GM04503 (cell line): ENCODE results near the gene TSPAN11.

Source experiments
- DNase-seq: peaks from one replicate; pipeline ENCODE4 v3.0.0-alpha.2; 2012; ENCODE audit warnings: low read depth

The TSPAN11 gene

GRCh38 chr12:30911207-30911606 is 15.3 kb upstream of the TSPAN11 start:
- no peak for DNase-seq

- DNase-seq, result no peak
Observed at GRCh38 chr12:30913323-30913722, 13.2 kb upstream of the TSPAN11 start.

GRCh38 chr12:30914986-30915591 is 11.5 kb upstream of the TSPAN11 start:
- no peak for DNase-seq

DNA sequence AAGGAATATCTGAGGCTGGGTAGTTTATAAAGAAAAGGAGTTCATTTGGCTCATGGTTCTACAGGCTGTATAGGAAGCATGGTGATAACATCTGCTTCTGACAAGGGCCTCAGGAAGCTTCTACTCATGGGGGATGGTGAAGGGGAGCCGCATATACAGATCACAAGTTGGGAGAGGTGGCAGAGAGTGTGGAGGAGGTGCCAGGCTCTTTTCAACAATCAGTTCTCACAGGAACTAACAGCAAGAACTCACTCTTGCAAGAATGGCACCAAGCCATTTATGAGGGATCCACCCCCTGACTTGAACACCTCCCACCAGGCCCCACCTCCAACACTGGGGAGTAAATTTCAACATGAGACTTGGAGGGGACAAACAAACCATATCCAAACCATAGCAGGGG is 3.5 kb upstream of the TSPAN11 start:
- no peak for DNase-seq

DNA sequence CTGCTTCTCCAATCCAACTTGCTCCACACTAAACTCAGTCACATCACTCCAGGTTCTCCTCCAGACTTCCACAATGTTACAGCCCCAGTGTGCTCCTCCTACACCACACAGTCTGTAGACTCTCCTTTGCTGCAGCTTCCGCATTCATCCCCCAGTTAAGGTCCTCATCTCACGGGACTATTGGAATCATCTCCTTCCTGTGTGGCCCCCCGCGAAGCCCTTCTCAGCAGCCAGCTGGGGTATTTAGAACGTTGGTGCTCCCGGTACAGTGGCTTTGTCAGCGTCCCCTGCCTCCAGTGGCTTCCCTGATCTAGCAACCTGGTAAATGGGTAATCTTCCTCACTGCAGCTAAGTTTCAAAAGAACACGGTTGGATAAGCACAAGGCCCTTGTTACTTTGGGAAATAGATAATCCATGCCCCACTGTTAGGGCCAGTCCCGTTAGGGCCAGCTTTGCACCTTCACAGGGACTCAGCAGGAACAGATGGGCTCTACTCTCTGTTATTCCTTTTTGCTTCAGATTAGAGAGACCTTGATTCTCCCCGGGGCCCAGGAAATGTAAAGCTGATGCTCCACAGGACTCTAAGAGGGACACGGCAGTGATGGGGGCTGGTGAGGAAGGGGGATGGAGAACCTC is 823 bp upstream of the TSPAN11 start:
- no peak for DNase-seq

GRCh38 chr12:30927222-30927611 is 669 bp downstream of the TSPAN11 start:
- DNase-seq, result no peak

DNA sequence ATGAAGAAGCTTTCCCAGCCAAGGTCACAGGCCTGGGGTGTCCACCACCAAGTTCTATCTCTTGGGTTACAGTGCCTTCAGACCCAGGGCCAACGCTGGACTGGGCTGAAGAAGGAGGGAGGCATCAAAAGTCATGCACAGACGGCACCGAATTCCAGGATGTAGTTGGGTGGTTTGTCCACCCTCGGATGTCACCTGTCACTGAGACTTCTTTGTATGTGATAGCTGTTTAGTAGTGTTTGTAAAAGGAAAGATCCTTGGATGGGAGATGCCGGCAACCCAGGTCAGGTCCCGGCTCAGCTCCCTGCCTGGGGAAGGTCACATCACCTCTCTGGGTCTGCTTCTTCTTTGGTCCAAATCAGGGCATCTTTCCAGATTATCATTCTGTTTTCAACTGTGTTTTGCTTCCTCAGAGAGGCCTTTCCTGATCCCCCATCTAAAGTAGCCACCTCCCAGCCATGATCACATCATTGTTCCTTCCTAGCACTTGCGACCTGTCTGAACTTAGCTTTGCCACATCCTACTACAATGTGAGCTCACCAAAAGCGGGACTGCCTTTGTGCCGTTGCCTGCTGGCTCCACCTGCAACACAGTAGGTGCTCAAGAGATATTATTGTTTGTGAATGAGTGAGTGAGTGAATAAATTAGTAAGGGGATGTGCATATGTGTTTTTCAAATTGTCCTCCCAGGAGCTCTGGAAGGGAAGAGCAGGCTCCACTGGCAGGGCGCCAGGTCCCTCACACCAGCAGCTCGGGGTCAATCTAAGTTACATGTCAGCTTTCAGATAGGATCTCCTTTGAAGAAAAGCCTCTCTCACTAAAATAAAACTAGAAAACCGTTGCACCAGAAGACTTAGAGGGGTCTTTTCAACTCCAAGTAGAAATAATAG is 2.1 kb downstream of the TSPAN11 start:
- no peak for DNase-seq

- DNase-seq, result no peak
Observed at GRCh38 chr12:30930238-30930637, 3.7 kb downstream of the TSPAN11 start.

DNA sequence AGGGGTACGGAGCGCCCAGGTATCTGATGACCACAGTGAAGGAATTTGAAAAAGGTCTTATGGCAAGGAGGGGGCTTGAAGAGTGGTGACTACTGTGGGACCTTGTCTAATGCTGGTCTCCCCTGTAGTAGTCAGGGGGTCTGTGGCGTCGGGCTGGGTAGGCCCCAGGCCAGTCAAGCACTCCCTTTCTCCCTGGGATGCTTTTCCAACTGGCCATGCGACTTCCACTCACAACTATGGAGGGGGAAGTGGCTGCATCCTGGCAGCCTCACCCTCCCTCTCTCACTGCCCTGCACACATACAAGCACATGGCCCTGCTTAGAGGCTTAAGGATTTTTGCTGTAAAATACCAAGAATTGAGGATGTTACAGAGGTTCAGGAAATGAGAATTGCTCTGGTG is 4.1 kb downstream of the TSPAN11 start:
- DNase-seq, result no peak

DNA sequence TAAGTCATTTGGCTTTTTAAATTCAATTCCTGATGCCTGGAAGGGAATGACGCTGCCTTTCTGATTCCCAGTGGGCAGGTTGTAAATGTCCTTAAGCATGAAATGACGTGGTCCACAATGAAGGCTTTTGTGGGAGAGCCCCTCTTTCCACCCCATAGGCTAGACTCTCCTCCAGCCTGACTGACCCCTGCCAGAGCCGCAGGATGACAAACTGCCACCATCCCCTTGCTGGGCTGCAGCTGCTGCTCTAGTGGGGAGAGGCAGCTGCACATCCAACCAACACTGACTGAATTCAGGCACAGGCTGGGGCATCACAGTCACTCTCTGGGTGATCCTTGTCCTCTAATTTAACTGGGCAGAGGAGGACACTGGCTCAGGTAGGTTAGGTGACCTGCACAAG is 6.3 kb downstream of the TSPAN11 start:
- DNase-seq, result no peak

DNA sequence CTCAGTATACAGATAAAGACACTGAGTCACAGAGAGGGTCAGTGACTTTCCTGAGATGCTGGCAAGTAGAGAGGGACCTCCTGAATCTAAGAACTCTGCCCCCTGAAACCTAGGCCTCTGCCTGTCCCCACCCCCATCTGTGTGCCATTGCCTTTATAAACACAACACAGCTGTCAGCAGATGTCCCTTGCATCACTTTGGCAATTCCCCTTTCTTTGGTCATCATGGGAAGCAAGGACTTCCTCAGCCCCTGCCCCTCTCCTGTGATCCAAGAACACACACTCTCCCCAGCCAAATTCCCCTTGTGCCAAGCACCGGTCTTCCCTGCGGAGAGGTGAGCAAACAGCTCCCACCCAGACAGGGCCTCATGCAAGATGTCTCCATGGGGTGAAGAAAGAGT is 8.3 kb downstream of the TSPAN11 start:
- DNase-seq, result no peak

- DNase-seq, result no peak
Observed at GRCh38 chr12:30936036-30936435, 9.5 kb downstream of the TSPAN11 start.

DNA sequence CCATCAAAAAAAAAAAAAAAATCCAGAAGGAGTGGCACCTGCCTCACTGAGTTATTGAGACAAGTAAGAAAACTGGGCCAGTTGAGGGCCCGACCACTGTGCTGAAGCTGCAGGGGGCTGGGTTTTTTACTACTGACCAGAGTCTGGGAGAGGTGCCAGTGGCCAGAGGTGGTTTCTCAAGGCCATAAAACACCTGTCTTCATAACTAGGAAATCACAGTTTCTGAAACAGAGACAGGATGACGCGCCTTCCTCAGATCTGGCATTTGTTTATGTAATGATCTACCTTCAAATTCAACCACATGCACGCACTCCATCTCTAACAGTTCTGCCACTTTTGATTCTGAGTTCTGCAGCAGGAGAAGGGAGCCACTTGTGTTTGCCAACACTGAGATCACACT is 12.7 kb downstream of the TSPAN11 start:
- no peak for DNase-seq

- DNase-seq, result no peak
Observed at GRCh38 chr12:30942486-30942885, 15.9 kb downstream of the TSPAN11 start.

DNA sequence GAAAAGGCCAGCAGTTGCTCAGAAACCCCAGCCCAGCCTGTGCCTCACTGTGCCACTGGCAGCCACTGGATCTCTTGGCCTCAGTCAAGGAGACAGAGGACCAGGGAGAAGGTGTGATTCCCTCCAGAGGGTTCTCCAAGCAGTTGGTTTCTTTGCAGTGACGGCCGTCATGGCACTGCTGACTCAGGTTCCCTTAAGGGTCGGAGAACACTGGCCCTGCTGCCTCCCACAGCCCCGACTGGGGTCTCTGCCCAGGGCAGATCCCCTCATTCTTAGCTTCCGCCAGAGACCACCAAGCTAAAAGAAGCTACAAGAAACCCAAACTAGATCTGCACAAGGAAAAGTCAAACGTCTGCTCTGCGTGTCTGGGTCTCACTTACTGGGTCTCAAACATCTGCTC is 16.4 kb downstream of the TSPAN11 start:
- no peak for DNase-seq

- no peak for DNase-seq
Observed at GRCh38 chr12:30945443-30946164, 19.1 kb downstream of the TSPAN11 start.

DNA sequence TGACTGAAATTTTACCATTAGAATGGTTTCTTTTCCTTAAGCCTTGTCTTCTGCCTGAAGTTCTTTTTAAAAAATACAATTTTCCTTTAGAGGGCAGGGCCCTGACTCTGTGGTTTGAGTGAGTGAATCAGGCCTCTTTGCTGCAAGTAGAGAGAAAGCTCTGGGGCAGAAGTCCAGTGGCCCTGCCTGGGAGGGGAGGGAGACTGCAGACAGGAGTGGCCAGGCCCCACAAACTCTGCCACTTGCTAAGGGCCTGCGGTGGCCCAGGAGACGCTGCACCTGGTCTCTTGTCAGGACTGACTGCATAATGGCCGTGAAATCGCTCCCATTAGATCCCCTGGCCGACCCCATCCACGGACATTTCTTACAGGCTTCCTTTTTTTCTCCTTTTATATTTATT is 25.5 kb downstream of the TSPAN11 start:
- DNase-seq, result no peak

DNA sequence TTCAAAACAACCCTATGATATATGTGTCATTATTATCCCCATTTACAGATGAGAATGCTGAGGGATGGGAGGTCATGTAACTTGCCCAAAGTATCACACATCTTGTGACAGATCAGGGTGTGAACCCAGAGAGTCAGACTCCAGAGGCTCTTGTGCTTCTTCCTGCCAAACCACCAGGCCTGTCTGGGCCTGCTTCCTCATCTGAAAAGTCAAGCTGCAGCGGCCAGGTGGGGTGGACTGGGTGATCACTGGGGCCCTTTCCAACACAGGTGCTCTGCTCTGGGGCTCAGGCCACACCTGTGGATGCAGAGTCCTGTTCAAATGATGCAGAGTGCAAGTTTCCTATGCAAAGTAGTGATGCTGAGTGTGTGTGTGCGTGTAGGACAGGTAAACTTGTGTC is 26.7 kb downstream of the TSPAN11 start:
- DNase-seq, result no peak

DNA sequence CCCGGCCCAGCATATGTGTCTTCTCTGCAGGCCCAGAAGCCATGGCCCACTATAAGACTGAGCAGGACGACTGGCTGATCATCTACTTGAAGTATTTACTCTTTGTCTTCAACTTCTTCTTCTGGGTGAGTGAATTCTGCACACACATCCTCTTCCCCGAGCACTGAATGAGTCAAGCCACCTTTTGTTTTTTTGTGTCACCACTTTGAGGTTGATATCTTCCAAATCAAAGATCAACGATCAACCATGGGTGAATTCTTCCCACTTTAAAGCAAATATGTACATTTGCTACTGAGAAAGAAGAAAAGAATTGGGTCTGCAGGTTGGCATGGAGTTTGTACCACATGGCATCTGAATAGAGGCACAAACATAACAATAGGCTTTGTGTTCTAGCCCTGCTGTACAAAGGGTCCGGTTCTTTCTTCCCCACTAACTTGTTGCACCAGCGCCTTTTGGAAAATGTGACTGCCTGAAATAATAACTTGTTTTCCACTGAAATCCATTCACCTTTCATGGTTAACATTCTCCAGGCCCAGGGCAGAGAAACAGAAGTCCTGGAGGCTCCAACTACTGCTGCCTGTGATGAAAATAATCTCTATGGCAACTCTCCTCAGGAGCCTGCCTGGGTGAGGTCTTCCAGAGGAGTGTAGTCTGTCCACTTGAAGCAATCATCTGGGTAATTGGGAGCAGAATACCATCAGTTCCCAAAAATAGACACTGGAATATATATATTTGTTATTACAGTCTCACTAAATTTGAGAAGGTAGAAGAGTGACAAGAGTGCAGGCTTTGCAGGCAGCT is 27.6 kb downstream of the TSPAN11 start:
- DNase-seq, result no peak

DNA sequence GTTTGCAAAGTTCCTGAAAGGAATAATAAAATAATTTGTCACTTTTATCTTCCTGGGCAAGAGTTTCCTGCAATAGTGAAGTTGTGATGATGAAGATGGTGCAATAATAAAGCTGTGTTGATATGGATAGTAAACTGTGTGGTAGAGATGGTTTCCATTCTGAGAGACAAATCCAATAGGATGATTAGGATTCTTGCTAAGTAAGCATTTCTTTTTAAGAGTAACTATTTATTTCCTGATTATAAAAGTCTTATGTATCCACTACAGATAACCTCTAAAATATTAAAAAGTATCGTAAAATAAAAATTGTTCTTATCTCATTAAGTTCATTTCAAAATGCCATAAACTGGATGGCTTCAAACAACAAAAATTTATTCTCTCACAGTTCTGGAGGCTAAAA is 28.7 kb downstream of the TSPAN11 start:
- DNase-seq, result no peak

DNA sequence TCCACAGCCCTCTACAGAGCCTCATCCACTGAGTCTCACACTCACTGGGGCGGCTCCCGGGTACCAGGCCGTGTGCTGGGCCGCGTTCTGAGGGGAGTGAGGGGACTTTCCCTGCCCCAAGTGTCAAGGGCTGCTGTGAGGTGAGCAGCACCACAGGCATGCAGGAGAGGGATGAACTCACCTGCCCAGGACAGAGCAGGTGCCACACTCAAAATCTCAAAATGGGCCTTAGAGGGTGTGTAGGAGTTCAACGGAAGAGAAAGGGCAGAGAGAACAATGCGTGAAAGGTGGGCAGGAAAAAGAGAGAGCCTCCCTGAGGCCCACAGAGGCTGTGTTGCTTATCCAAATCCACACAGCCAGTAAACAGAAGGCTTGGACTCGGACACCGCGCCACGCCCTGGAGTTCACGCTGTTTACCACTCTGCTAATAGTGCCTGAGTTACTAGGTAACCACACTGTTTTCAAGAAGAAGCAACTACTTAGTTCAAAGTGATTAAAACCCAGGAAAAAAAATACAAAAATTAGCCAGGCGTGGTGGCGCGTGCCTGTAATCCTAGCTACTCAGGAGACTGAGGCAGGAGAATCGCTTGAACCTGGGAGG is 32.7 kb downstream of the TSPAN11 start:
- DNase-seq, result no peak
